PFSK-1 (cell line): Measurements from ENCODE around the gene SEC14L3.

Experiments
- FOXP2 ChIP-seq: optimal IDR thresholded peaks from 2 replicates; pipeline ENCODE3; 2011; ENCODE audit warnings: borderline replicate concordance, control low read depth, inconsistent platforms; ENCODE audit not compliant: insufficient read depth; ENCODE audit errors: extremely low read length, extremely low read depth
- POLR2AphosphoS5 ChIP-seq: IDR thresholded peaks from 2 replicates; pipeline ENCODE4 v1.6.1; 2012; ENCODE audit warnings: low read depth, mild to moderate bottlenecking, control low read depth, low read length, moderate library complexity
- REST ChIP-seq, 2 experiments: IDR thresholded peaks; 2 replicates each; pipeline versions ENCODE4 v1.6.1 to v1.8.0; 2011 to 2012; ENCODE audit warnings: low read depth in 2 of 2, low read length in 2 of 2, control low read depth in 1 of 2, inconsistent platforms in 1 of 2, mild to moderate bottlenecking in 1 of 2, moderate library complexity in 1 of 2; ENCODE audit not compliant: insufficient read depth in 1 of 2
- SIN3A ChIP-seq: IDR thresholded peaks from 2 replicates; pipeline ENCODE4 v1.6.1; 2012; ENCODE audit warnings: mild to moderate bottlenecking, low read length, moderate library complexity, borderline replicate concordance; ENCODE audit not compliant: insufficient read depth
- TAF1 ChIP-seq: IDR thresholded peaks from 2 replicates; pipeline ENCODE4 v1.6.1; 2012; ENCODE audit warnings: low read length, control low read depth, borderline replicate concordance; ENCODE audit not compliant: insufficient read depth

SEC14L3 gene

GRCh38 chr22:30413745-30414524 lies 57.9 kb downstream of the SEC14L3 start:
- TF ChIP-seq TAF1 = no peak
- no peak for TF ChIP-seq POLR2AphosphoS5
- no peak for TF ChIP-seq REST (IDR thresholded peaks at IDR 0.05; ENCODE audit: insufficient read depth in 1 of 2, low read depth in 2 of 2, low read length in 2 of 2)
- no peak for TF ChIP-seq FOXP2
- no peak for TF ChIP-seq SIN3A

- TF ChIP-seq REST (IDR thresholded peaks at IDR 0.05; ENCODE audit: insufficient read depth in 1 of 2, low read depth in 2 of 2, low read length in 2 of 2) = no peak
- no peak for TF ChIP-seq TAF1
- TF ChIP-seq POLR2AphosphoS5 = no peak
- TF ChIP-seq FOXP2 = no peak
- TF ChIP-seq SIN3A = no peak
Observed at GRCh38 chr22:30413001-30413400, 58.8 kb downstream of the SEC14L3 start.

GRCh38 chr22:30411780-30412179 lies 60.0 kb downstream of the SEC14L3 start:
- TF ChIP-seq REST (IDR thresholded peaks at IDR 0.05; ENCODE audit: insufficient read depth in 1 of 2, low read depth in 2 of 2, low read length in 2 of 2) (no peak), FOXP2 (no peak), POLR2AphosphoS5 (no peak), TAF1 (no peak), SIN3A (no peak)
